HG02610 (cell line): ENCODE data around the gene PAM.
A peak's percentile ranks its signal among the peaks of the same experiment; 100 is the strongest.
"Not testable (repeated sequence)": the region's sequence is repeated elsewhere in the genome, so short reads cannot be mapped to it uniquely, and the experiment has no call there.

ENCODE experiments used
- ATAC-seq: cut with Tn5 transposase; IDR thresholded peaks from one replicate; pipeline ENCODE4 v1.9.1; 2021; ENCODE audit warnings: mild to moderate bottlenecking, moderate library complexity; ENCODE audit not compliant: unreplicated experiment

Gene PAM

GRCh38 chr5:102891175-102891574, 136.1 kb downstream of the PAM start:
- no peak for ATAC-seq

GRCh38 chr5:102893942-102894341, 138.8 kb downstream of the PAM start:
- no peak for ATAC-seq

GRCh38 chr5:102895234-102895633, 140.1 kb downstream of the PAM start:
- ATAC-seq, result no peak

- ATAC-seq, result no peak
Observed at GRCh38 chr5:102895976-102896375, 140.9 kb downstream of the PAM start.

GRCh38 chr5:102901424-102902134, 146.5 kb downstream of the PAM start:
- no peak for ATAC-seq

GRCh38 chr5:102902135-102902448, 147.0 kb downstream of the PAM start:
- no peak for ATAC-seq

GRCh38 chr5:102902647-102903046, 147.5 kb downstream of the PAM start:
- ATAC-seq, result no peak

GRCh38 chr5:102903074-102903871, 148.2 kb downstream of the PAM start:
- no peak for ATAC-seq

- no peak for ATAC-seq
Observed at GRCh38 chr5:102905056-102905455, 150.0 kb downstream of the PAM start.

- not testable (repeated sequence) for ATAC-seq
Observed at GRCh38 chr5:102907099-102907498, 152.0 kb downstream of the PAM start.

- ATAC-seq, result no peak
Observed at GRCh38 chr5:102910240-102911226, 155.4 kb downstream of the PAM start.

- ATAC-seq, result no peak
Observed at GRCh38 chr5:102911973-102912372, 156.9 kb downstream of the PAM start.

GRCh38 chr5:102916109-102916508, 161.0 kb downstream of the PAM start:
- no peak for ATAC-seq

- ATAC-seq, result peak; percentile 50
Observed at GRCh38 chr5:102918986-102919610, 164.0 kb downstream of the PAM start.

- ATAC-seq, result no peak
Observed at GRCh38 chr5:102920762-102921161, 165.7 kb downstream of the PAM start.

- no peak for ATAC-seq
Observed at GRCh38 chr5:102921341-102922044, 166.4 kb downstream of the PAM start.

- no peak for ATAC-seq
Observed at GRCh38 chr5:102922111-102922720, 167.1 kb downstream of the PAM start.

GRCh38 chr5:102922799-102923477, 167.8 kb downstream of the PAM start:
- no peak for ATAC-seq

GRCh38 chr5:102924963-102925362, 169.9 kb downstream of the PAM start:
- no peak for ATAC-seq
